Fibroblast of villous mesenchyme (primary cell): ENCODE measurements around the gene PBLD. TPM values are rescaled to one million over a fixed set of nuclear protein-coding genes. Genes with fewer than 3 reads are reported as not detected.

ENCODE experiments used
- total RNA-seq: library from RNA; depleted of rRNA; stranded (reverse); fragments of >200 nt; gene quantifications from 2 replicates; pipeline ENCODE4 v1.2.3, GENCODE V29; 2012

PBLD gene
- total RNA-seq, 1 donor: 9.1 TPM

Other genes with a start within 250 kb of the PBLD start
- 4.5 and 18.6 TPM in 2 replicates for gene MYPN, start 223.4 kb downstream of the PBLD start, total RNA-seq
- under 0.01 TPM in 1 of 2 replicates, not detected in the other for gene ATOH7, start 100.8 kb downstream of the PBLD start, total RNA-seq
- 18.0 and 22.9 TPM in 2 replicates for gene HNRNPH3, start 864 bp downstream of the PBLD start, total RNA-seq
- 31.9 and 32.8 TPM in 2 replicates for gene RUFY2, start 74.3 kb upstream of the PBLD start, total RNA-seq
- gene DNA2, start 139.0 kb upstream of the PBLD start, total RNA-seq: 9.7 and 13.0 TPM in 2 replicates
- gene SLC25A16, start 194.6 kb upstream of the PBLD start, total RNA-seq: 14.8 and 28.1 TPM in 2 replicates
- gene TET1, start 227.4 kb upstream of the PBLD start, total RNA-seq: 8.4 and 9.5 TPM in 2 replicates